AG09319 (cell line): Measurements from ENCODE around the gene BPIFB6.

Experiments
- DNase-seq: peaks from one replicate; pipeline ENCODE4 v3.0.0-alpha.2; 2010; ENCODE audit warnings: low read depth; ENCODE audit errors: extremely low read depth
- CTCF ChIP-seq: IDR thresholded peaks from 2 replicates; pipeline ENCODE4 v1.5.1; 2011; ENCODE audit warnings: low read depth, mild to moderate bottlenecking, inconsistent platforms, low read length, moderate library complexity

BPIFB6 gene

GRCh38 chr20:33014336-33015113 is 16.9 kb upstream of the BPIFB6 start:
- no peak for DNase-seq
- TF ChIP-seq CTCF: no peak

GRCh38 chr20:33015114-33015484 is 16.3 kb upstream of the BPIFB6 start:
- DNase-seq: no peak
- no peak for TF ChIP-seq CTCF

GRCh38 chr20:33015700-33016580 is 15.5 kb upstream of the BPIFB6 start:
- DNase-seq: no peak
- TF ChIP-seq CTCF: no peak

- DNase-seq: no peak
- no peak for TF ChIP-seq CTCF
These were observed 14.8 kb upstream of the BPIFB6 start for GRCh38 chr20:33016581-33017109.

GRCh38 chr20:33017542-33017941 is 13.9 kb upstream of the BPIFB6 start:
- no peak for DNase-seq
- TF ChIP-seq CTCF: no peak

- no peak for DNase-seq
- no peak for TF ChIP-seq CTCF
These were observed 13.1 kb upstream of the BPIFB6 start for GRCh38 chr20:33018169-33018931.
